OCI-LY7 (cell line): ENCODE results near the gene PPP1R36. TPM values are rescaled to one million over a fixed set of nuclear protein-coding genes. Genes with fewer than 3 reads are reported as not detected.

Experiments used
- BruUV-seq: library from RNA; stranded (reverse); fragments of 400-500 nt; replicated peaks from 2 replicates; lab custom pipeline; 2021; lab: Mats Ljungman, UMichigan
- CTCF ChIA-PET: fragments of 300-600 bp; sonication (Branson Sonifier 250); formaldehyde crosslinking; loops from one replicate; lab custom pipeline; 2022; ENCODE audit warnings: antibody characterized with exemption; ENCODE audit not compliant: unreplicated experiment; lab: Charles Lee
- POLR2A ChIA-PET: fragments of 300-600 bp; sonication (Branson Sonifier 250); formaldehyde crosslinking; loops from one replicate; lab custom pipeline; 2022; ENCODE audit warnings: antibody characterized with exemption; lab: Charles Lee
- DNase-seq: peaks from one replicate; pipeline ENCODE4 v3.0.0-alpha.2; 2015; ENCODE audit warnings: low spot score
- H2AFZ ChIP-seq: fragments of 200-600 bp; sonication (generic), shearing (Covaris generic); 2 replicates; pipeline ENCODE4 v1.6.1; 2014; ENCODE audit warnings: mild to moderate bottlenecking, antibody characterized with exemption, low read length, moderate library complexity
- H3K27ac ChIP-seq: fragments of 200-600 bp; sonication (generic); 2 replicates; pipeline ENCODE4 v1.5.1; 2014; ENCODE audit warnings: mixed run types, low read depth, mild to moderate bottlenecking, moderate library complexity, low read length, inconsistent platforms; ENCODE audit not compliant: poor library complexity, severe bottlenecking
- H3K36me3 ChIP-seq: fragments of 200-600 bp; sonication (generic); 2 replicates; pipeline ENCODE4 v1.6.1; 2014; ENCODE audit warnings: mild to moderate bottlenecking, antibody characterized with exemption, low read length, moderate library complexity, mixed read lengths; ENCODE audit not compliant: insufficient read depth
- H3K4me1 ChIP-seq: fragments of 200-600 bp; sonication (generic); 2 replicates; pipeline ENCODE4 v1.5.1; 2014; ENCODE audit warnings: mild to moderate bottlenecking, low read length; ENCODE audit not compliant: insufficient read depth, poor library complexity, severe bottlenecking
- H3K4me2 ChIP-seq: fragments of 200-600 bp; sonication (generic); 2 replicates; pipeline ENCODE4 v1.6.1; 2014; ENCODE audit warnings: mild to moderate bottlenecking, low read length
- H3K4me3 ChIP-seq: fragments of 200-600 bp; sonication (generic); 2 replicates; pipeline ENCODE4 v1.5.1; 2014; ENCODE audit warnings: mild to moderate bottlenecking, low read depth, low read length; ENCODE audit not compliant: poor library complexity, severe bottlenecking
- H3K79me2 ChIP-seq: fragments of 200-600 bp; sonication (generic); 2 replicates; pipeline ENCODE4 v1.6.1; 2016; ENCODE audit warnings: low read depth, mild to moderate bottlenecking, low read length, moderate library complexity, mixed read lengths; ENCODE audit not compliant: insufficient read depth
- H3K9me2 ChIP-seq: fragments of 200-600 bp; sonication (generic); 2 replicates; pipeline ENCODE4 v1.6.1; 2016; ENCODE audit warnings: mild to moderate bottlenecking, low read length, mixed read lengths; ENCODE audit not compliant: insufficient read depth
- H3K9me3 ChIP-seq: fragments of 200-600 bp; sonication (generic); 2 replicates; pipeline ENCODE4 v1.6.1; 2014; ENCODE audit warnings: mild to moderate bottlenecking, mixed run types, low read length, mixed read lengths
- H4K20me1 ChIP-seq: fragments of 200-600 bp; sonication (generic); 2 replicates; pipeline ENCODE4 v1.6.1; 2014; ENCODE audit warnings: mild to moderate bottlenecking, antibody characterized with exemption, low read length, moderate library complexity, mixed read lengths; ENCODE audit not compliant: insufficient read depth
- EZH2phosphoT487 ChIP-seq: fragments of 200-600 bp; sonication (generic); IDR thresholded peaks from 2 replicates; pipeline ENCODE4 v1.6.1; 2018; ENCODE audit warnings: low read depth, borderline replicate concordance, mild to moderate bottlenecking, mixed run types, antibody characterized with exemption, low read length, moderate library complexity, mixed read lengths
- intact Hi-C: fragments of 100-400 bp; cut with micrococcal nuclease; formaldehyde crosslinking; loops from one replicate; pipeline ENCODE4 v1.10.0; 2022; ENCODE audit not compliant: unreplicated experiment
- total RNA-seq, 2 experiments: library from RNA; depleted of rRNA in 1 of 2; stranded (reverse); fragments of >200 nt in 1 of 2; shearing (Covaris generic) in 1 of 2; gene quantifications; 2 replicates each; pipeline ENCODE4 v1.2.3, GENCODE V29; 2014 to 2022
- TF ChIP-seq, protein P1 (sequence below): fragments of 200-600 bp; sonication (generic); conservative IDR thresholded peaks from 2 replicates; pipeline ENCODE4 v1.5.1; 2014; ENCODE audit warnings: mild to moderate bottlenecking, antibody characterized with exemption, low read length, moderate library complexity, mixed read lengths

The PPP1R36 gene
- total RNA-seq, 2 experiments from 2014 or later = not detected

DNA sequence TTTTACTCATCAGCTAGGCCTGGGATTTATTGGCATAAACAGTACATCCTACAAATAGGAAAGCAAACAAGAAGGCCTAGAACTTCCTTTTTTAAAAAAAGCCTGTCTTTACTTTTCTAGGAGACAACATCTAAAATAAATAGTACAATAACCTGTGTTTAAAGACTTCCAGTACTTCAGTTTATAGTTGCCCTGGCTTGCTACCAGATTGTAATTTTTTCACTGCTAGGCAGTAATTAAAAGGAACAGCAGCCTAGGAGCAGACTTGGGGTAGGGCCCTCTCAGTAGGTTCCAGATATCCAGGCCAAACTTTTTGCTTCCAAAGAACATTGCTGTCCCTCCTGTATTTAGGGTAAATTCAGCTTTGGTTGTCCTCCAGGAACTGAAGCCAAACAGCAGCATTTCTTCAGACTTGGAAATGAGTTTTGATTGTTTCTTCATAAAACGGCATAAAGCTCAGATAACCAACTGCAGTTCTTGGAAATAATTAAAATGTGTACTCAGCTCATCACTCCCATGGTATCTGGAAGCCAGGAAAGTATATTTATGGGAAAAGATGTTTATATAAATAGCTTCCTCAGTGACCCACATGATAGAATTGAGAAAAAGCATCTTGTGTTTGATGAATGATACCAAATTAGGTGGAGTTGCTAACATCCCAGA lies 61.7 kb downstream of the PPP1R36 start:
- Histone ChIP-seq H3K79me2 (no peaks in the 10 kb centered on the region), H3K9me3 (no peaks in the 10 kb centered on the region), H3K4me2 (no peak overlapping the region), H2AFZ (no peak overlapping the region), H4K20me1 (no peaks in the 10 kb centered on the region), H3K4me3 (no peak overlapping the region), H3K27ac (no peak overlapping the region), H3K36me3 (no peaks in the 10 kb centered on the region), H3K4me1 (no peaks in the 10 kb centered on the region), H3K9me2 (no peaks in the 10 kb centered on the region)
- CTCF ChIA-PET = no interaction called here
- POLR2A ChIA-PET = interaction anchor here (0.6 kb wide), 1 partner anchor 312 kb away, joined by 4 read pairs; no protein-coding TSS in a partner anchor
- DNase-seq = no peak
- TF ChIP-seq EZH2phosphoT487 = no peak
- TF ChIP-seq, protein P1, sequence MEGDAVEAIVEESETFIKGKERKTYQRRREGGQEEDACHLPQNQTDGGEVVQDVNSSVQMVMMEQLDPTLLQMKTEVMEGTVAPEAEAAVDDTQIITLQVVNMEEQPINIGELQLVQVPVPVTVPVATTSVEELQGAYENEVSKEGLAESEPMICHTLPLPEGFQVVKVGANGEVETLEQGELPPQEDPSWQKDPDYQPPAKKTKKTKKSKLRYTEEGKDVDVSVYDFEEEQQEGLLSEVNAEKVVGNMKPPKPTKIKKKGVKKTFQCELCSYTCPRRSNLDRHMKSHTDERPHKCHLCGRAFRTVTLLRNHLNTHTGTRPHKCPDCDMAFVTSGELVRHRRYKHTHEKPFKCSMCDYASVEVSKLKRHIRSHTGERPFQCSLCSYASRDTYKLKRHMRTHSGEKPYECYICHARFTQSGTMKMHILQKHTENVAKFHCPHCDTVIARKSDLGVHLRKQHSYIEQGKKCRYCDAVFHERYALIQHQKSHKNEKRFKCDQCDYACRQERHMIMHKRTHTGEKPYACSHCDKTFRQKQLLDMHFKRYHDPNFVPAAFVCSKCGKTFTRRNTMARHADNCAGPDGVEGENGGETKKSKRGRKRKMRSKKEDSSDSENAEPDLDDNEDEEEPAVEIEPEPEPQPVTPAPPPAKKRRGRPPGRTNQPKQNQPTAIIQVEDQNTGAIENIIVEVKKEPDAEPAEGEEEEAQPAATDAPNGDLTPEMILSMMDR = no peak
- BruUV-seq = no TSS peak
- intact Hi-C loops = no loop called here

GRCh38 chr14:64612021-64612380 lies 62.2 kb downstream of the PPP1R36 start:
- TF ChIP-seq EZH2phosphoT487 = no peak
- TF ChIP-seq, protein P1 = no peak
- Histone ChIP-seq H3K79me2 (no peaks in the 10 kb centered on the region), H3K4me1 (no peaks in the 10 kb centered on the region), H3K4me2 (no peak overlapping the region), H3K9me3 (no peaks in the 10 kb centered on the region), H3K9me2 (no peaks in the 10 kb centered on the region), H2AFZ (no peak overlapping the region), H3K36me3 (no peaks in the 10 kb centered on the region), H3K4me3 (no peak overlapping the region), H4K20me1 (no peaks in the 10 kb centered on the region), H3K27ac (no peak overlapping the region)
- CTCF ChIA-PET = no interaction called here
- POLR2A ChIA-PET = interaction anchor here (0.9 kb wide), 1 partner anchor 8 kb away, joined by 3 read pairs; no protein-coding TSS in a partner anchor
- DNase-seq = no peak
- BruUV-seq = no TSS peak
- intact Hi-C loops = no loop called here

DNA sequence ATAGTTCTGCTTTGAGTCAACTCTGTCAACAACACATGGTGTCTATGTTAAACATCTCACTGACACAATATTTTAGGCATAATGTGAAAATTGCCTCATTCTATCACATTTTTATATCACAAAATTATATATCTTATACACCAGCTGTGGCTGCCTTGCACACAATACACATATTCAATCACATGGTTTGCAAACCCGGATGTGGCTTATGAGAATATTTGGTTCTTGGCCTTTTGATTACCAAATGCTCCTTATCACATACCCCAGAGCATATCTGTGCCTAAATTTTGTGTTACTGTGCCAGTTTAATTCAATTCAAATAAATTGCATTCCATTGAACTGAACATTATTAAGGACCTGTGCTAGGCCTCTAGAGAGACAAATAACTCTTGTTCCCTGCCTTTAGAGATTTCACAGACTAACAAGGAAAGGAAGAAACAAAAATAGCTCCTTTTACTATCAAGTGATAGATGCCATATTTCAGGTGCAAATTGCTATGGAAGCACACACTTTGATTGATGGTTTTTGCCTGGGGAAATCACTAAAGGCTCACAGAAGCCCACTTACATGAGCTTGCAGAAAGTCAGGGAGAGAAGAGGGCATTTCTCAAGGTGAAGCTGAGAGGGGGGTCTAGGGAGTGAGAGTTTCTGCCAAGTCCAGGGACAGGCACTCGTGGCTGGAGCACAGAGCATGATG lies 63.4 kb downstream of the PPP1R36 start:
- no peaks in the 10 kb centered on the region for H3K36me3 ChIP-seq
- no peaks in the 10 kb centered on the region for H3K4me1 ChIP-seq
- H3K79me2 ChIP-seq = no peaks in the 10 kb centered on the region
- no peaks in the 10 kb centered on the region for H3K9me3 ChIP-seq
- no peak for DNase-seq
- H3K4me3 ChIP-seq = no peak overlapping the region
- no TSS peak for BruUV-seq
- no peaks in the 10 kb centered on the region for H4K20me1 ChIP-seq
- no peak overlapping the region for H3K4me2 ChIP-seq
- ChIA-PET POLR2A (no interaction called here), CTCF (no interaction called here)
- no peaks in the 10 kb centered on the region for H3K9me2 ChIP-seq
- no peak for TF ChIP-seq EZH2phosphoT487
- TF ChIP-seq, protein P1 = no peak
- H2AFZ ChIP-seq = no peak overlapping the region
- no peak overlapping the region for H3K27ac ChIP-seq
- intact Hi-C loops = no loop called here
